ENCODE results near the gene PLLP.

PLLP gene

DNA sequence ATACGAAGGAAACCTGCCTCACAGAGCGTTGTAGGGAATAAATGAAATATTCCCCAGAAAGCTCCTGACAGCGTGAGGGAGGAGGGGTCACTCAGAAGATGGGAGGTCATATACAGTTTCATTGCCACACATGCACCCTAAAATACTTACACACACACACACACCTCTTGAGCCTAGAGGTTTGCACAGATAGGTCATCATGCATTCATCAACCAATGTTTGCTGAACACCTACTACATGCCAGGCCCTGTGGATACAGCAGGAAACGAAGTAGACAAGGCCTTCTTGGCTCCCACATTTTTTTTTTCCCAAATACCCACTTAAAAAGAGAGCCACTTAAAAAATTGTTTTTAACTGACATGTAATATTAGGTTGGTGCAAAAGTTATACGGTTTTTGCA lies 907 bp upstream of the PLLP start:
- TF ChIP-seq ZFX (IDR thresholded peaks at IDR 0.05), result no peak
- TF ChIP-seq, protein P1, sequence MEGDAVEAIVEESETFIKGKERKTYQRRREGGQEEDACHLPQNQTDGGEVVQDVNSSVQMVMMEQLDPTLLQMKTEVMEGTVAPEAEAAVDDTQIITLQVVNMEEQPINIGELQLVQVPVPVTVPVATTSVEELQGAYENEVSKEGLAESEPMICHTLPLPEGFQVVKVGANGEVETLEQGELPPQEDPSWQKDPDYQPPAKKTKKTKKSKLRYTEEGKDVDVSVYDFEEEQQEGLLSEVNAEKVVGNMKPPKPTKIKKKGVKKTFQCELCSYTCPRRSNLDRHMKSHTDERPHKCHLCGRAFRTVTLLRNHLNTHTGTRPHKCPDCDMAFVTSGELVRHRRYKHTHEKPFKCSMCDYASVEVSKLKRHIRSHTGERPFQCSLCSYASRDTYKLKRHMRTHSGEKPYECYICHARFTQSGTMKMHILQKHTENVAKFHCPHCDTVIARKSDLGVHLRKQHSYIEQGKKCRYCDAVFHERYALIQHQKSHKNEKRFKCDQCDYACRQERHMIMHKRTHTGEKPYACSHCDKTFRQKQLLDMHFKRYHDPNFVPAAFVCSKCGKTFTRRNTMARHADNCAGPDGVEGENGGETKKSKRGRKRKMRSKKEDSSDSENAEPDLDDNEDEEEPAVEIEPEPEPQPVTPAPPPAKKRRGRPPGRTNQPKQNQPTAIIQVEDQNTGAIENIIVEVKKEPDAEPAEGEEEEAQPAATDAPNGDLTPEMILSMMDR (conservative IDR thresholded peaks at IDR 0.05), result no peak
- H3K27ac ChIP-seq, result no peak overlapping the region

DNA sequence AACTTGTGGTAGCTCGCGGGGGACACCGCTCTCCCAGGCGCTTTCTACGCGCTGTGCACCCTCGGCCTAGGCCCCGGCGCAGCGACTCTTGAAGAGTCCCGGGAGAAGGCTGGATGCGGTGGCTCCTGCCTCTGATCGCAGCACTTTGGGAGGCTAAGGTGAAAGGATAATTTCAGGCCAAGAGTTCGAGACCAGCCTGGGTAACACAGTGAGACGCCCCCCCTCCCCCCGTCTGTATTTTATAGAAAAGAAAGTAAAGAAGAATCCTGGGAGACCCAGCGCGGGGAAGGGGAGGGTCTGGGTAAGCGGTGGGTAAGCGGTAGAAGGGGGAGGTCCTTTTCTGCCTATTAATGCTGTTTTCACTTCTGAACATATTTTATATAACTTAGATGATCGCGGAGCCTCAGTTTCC lies 486 bp upstream of the PLLP start:
- no peak for TF ChIP-seq ZFX (IDR thresholded peaks at IDR 0.05)
- TF ChIP-seq, protein P1 (conservative IDR thresholded peaks at IDR 0.05), result no peak
- peak overlapping the region; percentile 69 for H3K27ac ChIP-seq

DNA sequence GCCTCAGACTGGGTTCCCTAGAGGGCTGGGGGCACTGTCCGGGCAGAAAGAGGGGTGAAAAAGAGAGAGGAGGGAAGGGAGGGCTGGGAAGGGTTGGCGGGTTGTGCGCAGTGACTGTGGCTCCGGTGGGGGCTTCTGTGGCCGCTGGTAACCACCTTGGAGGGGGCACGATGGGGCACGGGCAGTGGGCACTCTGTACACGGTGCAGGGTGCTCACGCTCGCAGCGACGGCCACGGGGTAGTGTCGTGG lies 588 bp downstream of the PLLP start:
- H3K27ac ChIP-seq, result peak overlapping the region; percentile 69
- TF ChIP-seq, protein P1 (conservative IDR thresholded peaks at IDR 0.05), result no peak
- no peak for TF ChIP-seq ZFX (IDR thresholded peaks at IDR 0.05)

DNA sequence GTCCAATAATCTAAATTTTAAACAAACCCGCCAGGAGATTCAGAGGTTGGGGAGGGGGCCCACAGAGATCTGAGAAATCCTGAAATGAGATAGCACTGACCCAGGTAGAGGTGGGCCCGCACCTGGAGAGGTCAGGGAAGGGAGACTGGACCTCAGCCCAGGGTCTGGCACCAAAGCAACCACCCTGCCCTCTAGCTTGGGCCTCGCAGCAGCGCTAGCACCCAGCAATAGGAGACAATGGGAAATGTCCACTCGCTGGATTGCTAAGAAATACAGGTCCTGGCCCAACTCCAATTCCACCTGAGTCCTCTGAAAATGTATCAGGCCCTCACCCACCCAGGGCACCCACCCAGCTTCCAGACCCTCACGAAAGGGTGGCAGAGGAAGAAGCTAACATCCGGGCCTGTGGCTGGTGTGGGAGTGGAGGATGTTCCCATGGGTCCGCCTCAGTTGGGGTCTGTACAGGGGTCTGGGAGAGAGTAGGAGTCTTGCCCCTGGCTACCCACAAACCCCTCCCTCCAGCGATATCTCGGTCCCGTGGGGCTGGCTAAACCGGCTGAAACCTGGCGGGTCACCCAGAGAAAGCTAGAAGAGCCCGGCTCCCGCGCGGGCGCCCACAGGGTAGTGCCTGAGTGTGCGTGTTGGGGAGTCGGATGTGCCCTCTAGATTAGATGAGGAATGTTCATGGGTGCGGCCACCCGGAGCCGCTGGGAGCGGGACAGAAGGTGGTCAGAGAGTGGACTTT lies 1.1 kb downstream of the PLLP start:
- TF ChIP-seq, protein P1 (conservative IDR thresholded peaks at IDR 0.05), result no peak
- TF ChIP-seq ZFX (IDR thresholded peaks at IDR 0.05), result no peak
- peak overlapping the region; percentile 69; the same call in 1 of the 2 replicates for H3K27ac ChIP-seq

DNA sequence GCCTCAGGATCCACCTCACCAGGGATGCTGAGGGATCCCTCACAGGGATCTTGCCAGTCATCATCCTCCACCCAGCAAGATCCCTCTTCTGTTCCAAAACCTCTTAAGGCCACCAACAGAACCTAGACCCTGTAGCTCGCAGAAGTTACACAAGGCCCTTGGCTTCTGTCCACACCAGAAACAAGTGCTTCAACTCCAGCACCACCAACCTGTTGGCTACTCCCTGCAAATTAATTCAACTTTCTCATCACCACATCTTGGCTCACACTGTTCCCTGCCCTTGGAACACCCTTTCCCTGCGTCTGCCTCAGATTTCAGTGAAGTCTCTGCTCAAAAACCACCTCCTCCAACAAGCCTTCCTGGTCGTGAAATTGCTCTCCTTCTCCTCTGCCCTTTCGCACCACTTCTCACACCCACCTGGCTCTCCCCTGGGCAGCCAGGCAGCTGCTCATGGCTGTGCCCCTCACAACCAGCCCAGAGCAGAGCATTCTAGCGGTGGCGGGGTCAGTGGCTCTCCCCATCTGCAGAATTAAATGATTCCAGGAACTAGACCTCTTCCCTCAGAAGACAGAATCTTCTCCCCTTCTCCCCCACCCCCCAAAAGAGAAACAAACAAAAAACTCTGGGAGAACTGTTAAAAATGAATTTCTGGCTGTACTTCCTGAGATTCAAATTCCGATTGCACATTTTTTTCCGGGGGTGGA lies 1.8 kb downstream of the PLLP start:
- H3K27ac ChIP-seq, result no peak overlapping the region
- no peak for TF ChIP-seq ZFX (IDR thresholded peaks at IDR 0.05)

DNA sequence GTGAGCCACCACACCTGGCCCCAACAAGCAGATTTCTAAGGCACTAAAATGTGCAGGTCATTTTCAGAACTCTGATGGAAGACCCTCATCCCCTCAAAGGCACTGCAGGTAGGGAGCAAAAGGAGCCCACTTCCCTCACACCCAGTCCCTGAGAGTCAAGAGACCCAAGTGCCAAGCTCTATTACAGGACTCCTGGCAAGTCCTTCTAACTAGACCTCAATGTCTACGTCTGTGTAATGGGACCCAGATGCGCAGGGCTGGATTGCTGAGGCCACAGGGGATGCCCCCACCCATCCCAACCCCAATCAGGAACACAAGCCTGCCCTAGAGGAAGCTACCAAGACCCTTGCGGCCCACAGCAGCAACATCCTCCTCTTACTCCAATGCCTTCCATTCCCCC lies 2.7 kb downstream of the PLLP start:
- TF ChIP-seq ZFX (IDR thresholded peaks at IDR 0.05), result no peak
- TF ChIP-seq, protein P1 (conservative IDR thresholded peaks at IDR 0.05), result no peak
- H3K27ac ChIP-seq, result no peak overlapping the region

DNA sequence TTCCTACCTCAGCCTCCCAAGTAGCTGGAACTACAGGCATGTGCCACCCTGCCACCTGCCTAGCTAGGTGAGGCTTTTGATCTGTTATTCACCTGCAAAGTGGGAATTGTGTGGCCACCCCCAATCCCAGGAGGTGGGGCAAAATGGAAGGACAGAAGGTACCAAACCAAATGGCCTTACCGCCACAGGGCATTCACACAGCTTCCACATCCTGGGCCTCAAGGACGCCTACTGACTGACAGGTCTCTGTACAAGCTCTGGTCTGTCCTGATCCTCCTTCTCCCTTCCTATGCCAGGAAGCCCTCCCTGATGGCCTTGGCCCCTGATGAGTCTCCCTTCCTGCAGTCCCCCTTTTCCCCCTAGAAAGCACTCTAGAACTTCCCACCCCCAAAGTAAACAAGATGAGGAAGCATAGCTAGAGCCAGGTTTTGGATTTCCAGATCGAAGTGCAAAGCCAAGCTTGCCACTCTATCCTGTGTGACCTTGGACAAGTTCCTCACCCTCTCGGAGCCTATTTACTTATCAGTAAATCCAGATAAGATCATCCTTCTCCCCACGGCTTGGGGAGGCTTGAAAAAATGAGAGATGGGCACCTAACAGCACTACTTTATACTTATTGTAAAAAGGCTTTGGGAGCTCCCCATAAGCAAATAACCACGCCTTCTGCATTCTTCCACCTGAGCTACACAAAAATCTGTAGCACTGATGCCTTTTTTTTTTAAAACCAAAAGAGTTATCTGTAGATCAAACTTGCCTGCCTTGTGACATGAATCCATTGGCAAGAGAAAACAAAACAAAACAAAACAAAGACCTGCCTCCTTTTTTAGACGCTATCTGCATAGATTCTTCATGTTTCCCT lies 4.5 kb downstream of the PLLP start:
- TF ChIP-seq, protein P1 (conservative IDR thresholded peaks at IDR 0.05), result no peak
- TF ChIP-seq ZFX (IDR thresholded peaks at IDR 0.05), result no peak
- no peak overlapping the region for H3K27ac ChIP-seq

All from C4-2B (cell line).